Measurements from ENCODE around the gene DSC1. TPM values are rescaled to one million over a fixed set of nuclear protein-coding genes. Genes with fewer than 3 reads are reported as not detected.
A peak's percentile ranks its signal among the peaks of the same experiment; 100 is the strongest.
"Not testable (repeated sequence)": the region's sequence is repeated elsewhere in the genome, so short reads cannot be mapped to it uniquely, and the experiment has no call there.

The DSC1 gene
- total RNA-seq, 1 experiment from 2014 or later, result not detected

- Histone ChIP-seq H2AFZ (ENCODE audit: low read length) (no peak overlapping the region), H3K27me3 (ENCODE audit: low read length) (no peaks in the 10 kb centered on the region), H3K9me2 (replicated peaks; ENCODE audit: low read length) (no peaks in the 10 kb centered on the region), H3K4me1 (ENCODE audit: insufficient read depth, low read length) (peaks cover 14% of the 10 kb centered on the region), H3K27ac (ENCODE audit: low read length) (peak overlapping the region; percentile 80), H3K4me3 (ENCODE audit: low read length) (no peak overlapping the region), H3K36me3 (ENCODE audit: low read depth, low read length) (no peaks in the 10 kb centered on the region), H3F3A (ENCODE audit: low read length, unreplicated experiment) (no peaks in the 10 kb centered on the region), H3K4me2 (ENCODE audit: low read length) (peak overlapping the region; percentile 37), H3K9me3 (ENCODE audit: low read length) (no peaks in the 10 kb centered on the region), H4K20me1 (ENCODE audit: low read length) (no peaks in the 10 kb centered on the region), H3K79me2 (ENCODE audit: low read length) (no peaks in the 10 kb centered on the region), H3K9ac (ENCODE audit: low read length) (peak overlapping the region; percentile 29; the same call in 1 of the 2 replicates)
- ChIA-PET POLR2A (ENCODE audit: unreplicated experiment) (no interaction called here), CTCF (no interaction called here)
- ATAC-seq (peak; percentile 99), DNase-seq (peak; percentile 82)
- no TSS peak for BruUV-seq (replicated peaks)
- TF ChIP-seq EZH2phosphoT487 (IDR thresholded peaks at IDR 0.05; ENCODE audit: borderline replicate concordance, low read length), result no peak
- intact Hi-C loops (cut with micrococcal nuclease), result loop anchor here (2.0 to 5.0 kb wide), 3 partner anchors 13 to 143 kb away; partner anchors contain the start of gene DSC3
Measured at GRCh38 chr18:31185186-31185950, 22.7 kb upstream of the DSC1 start.

GRCh38 chr18:31183302-31183701 lies 20.6 kb upstream of the DSC1 start:
- Histone ChIP-seq H3K36me3 (ENCODE audit: low read depth, low read length) (no peaks in the 10 kb centered on the region), H3K4me2 (ENCODE audit: low read length) (no peak overlapping the region), H3K9ac (ENCODE audit: low read length) (no peak overlapping the region), H2AFZ (ENCODE audit: low read length) (no peak overlapping the region), H3K4me3 (ENCODE audit: low read length) (no peak overlapping the region), H3K79me2 (ENCODE audit: low read length) (no peaks in the 10 kb centered on the region), H3K9me2 (replicated peaks; ENCODE audit: low read length) (no peaks in the 10 kb centered on the region), H3K9me3 (ENCODE audit: low read length) (no peaks in the 10 kb centered on the region), H3F3A (ENCODE audit: low read length, unreplicated experiment) (no peaks in the 10 kb centered on the region), H4K20me1 (ENCODE audit: low read length) (no peaks in the 10 kb centered on the region), H3K27me3 (ENCODE audit: low read length) (no peaks in the 10 kb centered on the region), H3K27ac (ENCODE audit: low read length) (no peak overlapping the region), H3K4me1 (ENCODE audit: insufficient read depth, low read length) (peaks cover 14% of the 10 kb centered on the region)
- intact Hi-C loops (cut with micrococcal nuclease), result no loop called here
- TF ChIP-seq EZH2 (IDR thresholded peaks at IDR 0.05; ENCODE audit: low read length, unreplicated experiment) (no peak), EZH2phosphoT487 (IDR thresholded peaks at IDR 0.05; ENCODE audit: borderline replicate concordance, low read length) (no peak), CTCF (conservative IDR thresholded peaks at IDR 0.05; ENCODE audit: low read depth, low read length) (no peak)
- BruUV-seq (replicated peaks), result no TSS peak
- DNase-seq (no peak), ATAC-seq (no peak)
- POLR2A ChIA-PET (ENCODE audit: unreplicated experiment), result interaction anchor here (0.7 kb wide), 1 partner anchor 179 kb away, joined by 4 read pairs; no protein-coding TSS in a partner anchor
- CTCF ChIA-PET, result no interaction called here

GRCh38 chr18:31177369-31177768 lies 14.7 kb upstream of the DSC1 start:
- H2AFZ ChIP-seq (ENCODE audit: low read length); H3K27me3 ChIP-seq (ENCODE audit: low read length); H3K4me1 ChIP-seq (ENCODE audit: insufficient read depth, low read length); DNase-seq; H3K4me2 ChIP-seq (ENCODE audit: low read length); intact Hi-C loops (cut with micrococcal nuclease); H3F3A ChIP-seq (ENCODE audit: low read length, unreplicated experiment); H3K4me3 ChIP-seq (ENCODE audit: low read length); H4K20me1 ChIP-seq (ENCODE audit: low read length); CTCF ChIA-PET; ATAC-seq; H3K9me2 ChIP-seq (replicated peaks; ENCODE audit: low read length); H3K9me3 ChIP-seq (ENCODE audit: low read length); H3K27ac ChIP-seq (ENCODE audit: low read length); POLR2A ChIA-PET (ENCODE audit: unreplicated experiment); H3K79me2 ChIP-seq (ENCODE audit: low read length); H3K9ac ChIP-seq (ENCODE audit: low read length); BruUV-seq (replicated peaks); H3K36me3 ChIP-seq (ENCODE audit: low read depth, low read length): not testable (repeated sequence)
